NCI-H2081 treated with DMSO at 0.1 percent for 48 hours (cell line): ENCODE data around the gene LIME1.

Source experiments
- DNase-seq: peaks from one replicate; lab custom pipeline; 2025; lab: John Stamatoyannopoulos, UW

LIME1 gene

DNA sequence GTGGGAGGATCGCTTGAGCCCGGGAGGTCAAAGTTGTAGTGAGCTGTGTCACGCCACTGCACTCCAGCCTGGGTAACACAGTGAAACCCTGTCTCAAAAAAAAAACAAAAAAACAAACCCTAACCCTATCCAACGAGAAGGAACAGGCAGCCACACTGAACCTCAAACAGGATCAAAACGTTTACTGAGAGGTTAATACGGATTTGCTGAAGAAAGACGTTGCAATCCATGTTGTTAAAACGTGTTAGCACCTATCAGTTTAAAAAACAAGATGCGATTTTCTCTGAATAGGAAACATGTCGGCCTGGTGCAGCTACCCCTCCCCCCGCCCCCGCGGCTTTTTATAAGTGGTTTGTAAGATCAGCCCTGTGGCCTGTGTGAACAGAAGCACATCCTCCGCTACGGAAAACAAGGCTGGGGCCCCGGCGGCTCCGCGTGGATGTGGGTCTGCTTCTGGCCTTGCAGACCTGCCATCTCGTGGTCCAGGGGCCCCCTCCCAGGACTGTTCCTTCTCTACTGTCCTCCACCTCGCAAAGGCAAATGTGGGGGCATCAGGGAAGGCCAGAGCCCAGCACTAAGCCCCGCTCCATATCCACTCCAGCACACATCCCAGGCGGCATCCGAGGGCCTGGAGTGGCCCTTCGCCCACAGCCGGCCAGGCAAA, 14.5 kb downstream of the LIME1 start:
- no peak for DNase-seq

DNA sequence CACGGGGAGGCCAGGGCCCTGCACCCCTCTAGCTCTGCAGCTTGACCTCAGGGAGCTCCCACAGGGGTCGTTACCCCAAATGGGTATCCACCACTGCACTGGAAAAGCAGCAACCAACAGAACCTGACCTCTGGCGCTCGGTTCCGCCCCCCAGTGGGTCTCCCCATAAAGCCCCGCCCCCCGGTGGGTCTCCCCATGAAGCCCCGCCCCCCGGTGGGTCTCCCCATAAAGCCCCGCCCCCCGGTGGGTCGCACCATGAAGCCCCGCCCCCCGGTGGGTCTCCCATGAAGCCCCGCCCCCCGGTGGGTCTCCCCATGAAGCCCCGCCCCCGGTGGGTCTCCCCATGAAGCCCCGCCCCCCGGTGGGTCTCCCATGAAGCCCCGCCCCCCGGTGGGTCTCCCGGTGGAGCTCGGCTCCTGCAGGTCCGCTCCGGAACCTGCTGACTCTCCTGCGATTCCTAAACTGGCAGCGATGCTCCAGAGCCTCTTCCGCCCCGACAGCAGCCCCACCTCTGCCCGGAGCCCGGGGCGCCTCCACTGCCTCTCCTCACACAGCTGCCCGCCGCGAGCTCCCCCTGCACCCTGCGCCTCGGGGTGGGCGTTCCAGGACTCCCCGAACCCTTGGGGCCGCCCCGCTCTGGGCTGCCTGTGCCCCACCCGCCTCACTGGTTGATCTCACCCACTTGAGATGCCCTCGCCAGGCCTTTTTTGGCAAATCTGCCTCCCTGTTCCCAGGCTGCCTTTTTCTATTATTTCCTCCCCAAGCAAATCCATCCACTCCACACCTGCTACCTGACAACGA, 15.2 kb downstream of the LIME1 start:
- DNase-seq = no peak

DNA sequence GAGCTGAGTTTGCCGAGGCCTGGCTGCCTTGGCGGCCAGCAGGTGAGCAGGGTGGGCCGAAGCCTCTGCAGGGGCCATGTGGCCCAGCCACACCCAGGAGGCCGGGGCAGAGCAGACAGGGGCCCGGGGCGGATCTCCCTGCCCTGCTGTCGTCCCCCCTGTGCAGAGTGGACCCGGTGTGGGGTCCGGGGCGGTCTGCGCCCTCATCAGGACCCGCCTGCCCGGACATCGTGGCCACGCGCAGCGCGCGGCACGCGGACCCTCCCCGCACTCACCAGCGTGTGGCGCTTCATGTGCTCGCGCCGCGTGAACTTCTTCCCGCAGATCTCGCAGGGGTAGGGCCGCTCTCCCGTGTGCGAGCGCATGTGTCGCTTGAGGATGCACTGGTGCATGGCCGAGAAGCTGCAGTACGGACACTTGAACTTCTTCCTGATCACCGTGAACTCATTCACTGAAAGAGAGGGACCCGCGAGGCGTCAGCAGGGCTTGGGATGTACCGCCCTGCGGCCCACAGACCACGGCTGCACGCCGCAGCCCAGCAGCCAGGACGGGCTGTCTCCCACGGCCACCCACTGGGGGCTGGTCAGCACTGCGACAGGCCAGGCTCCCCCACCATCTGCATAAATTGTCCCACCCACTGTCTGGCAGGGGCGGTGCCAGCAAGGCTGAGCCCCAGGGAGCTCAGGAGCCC, 16.1 kb downstream of the LIME1 start:
- DNase-seq = no peak

DNA sequence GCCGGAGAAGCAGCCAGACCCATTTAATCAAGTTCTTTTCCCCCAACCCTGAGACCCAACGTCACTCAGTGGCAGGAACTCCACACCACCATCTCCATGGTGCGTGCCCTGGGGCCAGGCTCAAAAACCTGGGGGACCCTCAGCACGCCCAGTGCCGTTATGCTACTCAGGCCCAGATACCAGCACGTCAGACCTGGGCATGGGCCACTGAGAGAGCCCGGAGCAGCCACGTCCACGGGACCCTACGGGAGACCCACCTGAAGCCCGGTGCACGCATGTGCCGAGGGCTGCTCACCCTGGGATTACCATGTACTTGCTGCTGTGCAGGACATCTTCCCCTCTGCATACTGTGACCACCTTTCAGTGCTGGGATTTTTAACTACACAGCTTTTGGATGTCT, 16.9 kb downstream of the LIME1 start:
- no peak for DNase-seq

DNA sequence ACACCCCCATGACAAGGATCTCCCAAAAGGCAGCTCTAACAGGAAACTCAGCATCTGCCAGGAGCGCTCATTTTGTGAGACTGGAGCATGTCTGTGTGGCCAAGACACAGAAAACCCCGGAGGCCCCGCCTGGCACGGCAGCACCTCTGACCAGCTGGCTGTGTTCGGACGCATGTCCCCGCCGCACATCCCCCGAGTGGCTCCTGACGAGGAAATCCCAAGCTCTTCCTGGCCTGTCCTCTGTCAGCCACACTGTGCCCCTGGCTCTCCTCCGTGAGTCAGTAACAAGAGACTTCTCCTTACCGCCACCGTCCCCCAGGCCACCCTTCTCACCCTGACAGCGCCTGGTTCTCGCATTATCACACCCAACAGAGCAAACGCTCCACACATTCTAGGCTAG, 17.5 kb downstream of the LIME1 start:
- no peak for DNase-seq

DNA sequence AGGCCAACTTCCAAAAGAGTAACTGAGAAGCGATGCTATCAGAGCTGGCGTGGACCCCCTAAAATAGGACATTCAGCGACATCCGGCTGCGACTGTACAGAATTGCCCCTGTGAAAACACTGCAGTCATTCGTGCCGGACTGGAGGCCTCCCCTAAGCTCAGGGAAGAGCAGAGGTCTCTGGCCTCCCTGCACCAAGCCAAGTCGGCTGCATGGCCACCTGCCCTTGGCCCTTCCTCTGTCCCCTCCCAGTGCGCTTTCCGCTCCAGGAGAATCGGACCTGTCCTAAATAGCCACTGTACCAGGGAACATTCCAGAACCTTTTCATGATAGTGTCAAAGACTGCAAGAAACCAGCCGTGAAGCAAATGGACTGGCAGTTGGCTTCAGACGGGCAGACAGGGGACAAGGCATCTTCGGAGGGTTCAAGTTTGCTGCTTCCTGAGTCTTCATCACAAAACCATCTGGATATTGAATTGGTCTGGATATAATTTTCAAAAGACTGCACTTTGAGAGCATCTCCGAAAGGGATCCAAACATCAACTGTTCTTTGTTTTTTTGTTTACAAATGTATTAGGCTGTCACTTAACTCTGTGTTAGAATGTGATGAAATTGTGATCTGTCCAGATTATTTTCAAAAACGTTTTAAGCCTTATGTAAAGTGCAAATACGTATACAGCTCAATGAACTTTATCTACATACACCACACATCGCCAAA, 19.6 kb downstream of the LIME1 start:
- no peak for DNase-seq

DNA sequence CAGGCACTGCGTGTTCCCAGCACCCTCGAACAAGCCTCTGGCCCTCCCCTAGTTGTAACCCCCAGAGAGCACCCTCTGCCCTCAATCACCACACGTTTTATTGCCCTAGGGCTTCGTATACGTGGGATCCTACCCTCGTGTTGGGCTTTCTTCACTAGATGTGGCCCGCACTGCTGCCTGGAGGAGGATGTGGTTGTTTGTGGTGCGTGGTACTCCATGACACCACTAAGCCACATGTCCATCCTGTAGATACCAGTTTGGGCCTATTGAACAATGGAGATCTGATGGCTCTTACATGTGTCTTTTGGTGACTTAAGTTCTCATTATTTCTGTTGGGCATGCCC, 20.2 kb downstream of the LIME1 start:
- DNase-seq = no peak

DNA sequence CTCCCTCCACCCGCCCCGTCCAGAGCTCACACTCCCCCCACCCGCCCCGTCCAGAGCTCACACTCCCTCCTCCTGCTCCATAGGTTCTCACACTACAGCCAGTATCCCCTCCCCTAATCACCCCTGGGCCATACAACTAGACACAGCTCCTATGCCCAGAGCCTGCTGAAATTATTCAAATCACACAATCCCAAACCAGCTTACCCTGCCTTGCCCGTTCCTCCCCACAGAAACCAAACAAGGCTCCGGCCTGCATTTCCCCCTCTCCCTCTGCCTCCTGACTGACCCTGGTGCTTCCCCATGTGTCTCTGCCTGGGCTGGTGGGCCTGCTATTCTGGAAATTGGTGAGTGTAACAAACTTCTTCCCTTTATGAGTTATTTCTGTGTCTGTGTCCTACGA, 21.7 kb downstream of the LIME1 start:
- DNase-seq = no peak

DNA sequence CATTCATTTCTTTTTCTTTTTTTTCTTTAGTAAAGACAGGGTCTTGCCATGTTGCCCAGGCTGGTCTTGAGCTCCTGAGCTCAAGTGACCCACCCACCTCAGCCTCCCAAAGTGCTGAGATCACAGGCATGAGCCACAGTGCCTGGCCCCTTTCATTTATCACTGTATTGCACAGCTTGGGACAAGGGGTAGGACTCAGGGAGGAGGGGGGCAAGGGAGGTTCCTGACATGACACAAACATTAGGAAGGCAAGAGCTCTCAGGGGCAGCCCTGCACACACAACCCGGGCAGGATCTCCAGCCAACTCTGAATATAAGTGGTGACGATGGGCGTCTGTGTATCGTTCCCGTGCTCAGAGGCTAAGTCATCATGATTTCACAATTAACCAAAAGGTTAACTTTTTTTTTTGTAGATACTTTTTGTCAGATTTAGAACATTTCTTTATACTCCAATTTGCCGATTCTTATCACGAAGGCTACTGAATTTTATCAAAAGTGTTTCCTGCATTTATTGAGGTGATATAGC, 23.0 kb downstream of the LIME1 start:
- DNase-seq = no peak

DNA sequence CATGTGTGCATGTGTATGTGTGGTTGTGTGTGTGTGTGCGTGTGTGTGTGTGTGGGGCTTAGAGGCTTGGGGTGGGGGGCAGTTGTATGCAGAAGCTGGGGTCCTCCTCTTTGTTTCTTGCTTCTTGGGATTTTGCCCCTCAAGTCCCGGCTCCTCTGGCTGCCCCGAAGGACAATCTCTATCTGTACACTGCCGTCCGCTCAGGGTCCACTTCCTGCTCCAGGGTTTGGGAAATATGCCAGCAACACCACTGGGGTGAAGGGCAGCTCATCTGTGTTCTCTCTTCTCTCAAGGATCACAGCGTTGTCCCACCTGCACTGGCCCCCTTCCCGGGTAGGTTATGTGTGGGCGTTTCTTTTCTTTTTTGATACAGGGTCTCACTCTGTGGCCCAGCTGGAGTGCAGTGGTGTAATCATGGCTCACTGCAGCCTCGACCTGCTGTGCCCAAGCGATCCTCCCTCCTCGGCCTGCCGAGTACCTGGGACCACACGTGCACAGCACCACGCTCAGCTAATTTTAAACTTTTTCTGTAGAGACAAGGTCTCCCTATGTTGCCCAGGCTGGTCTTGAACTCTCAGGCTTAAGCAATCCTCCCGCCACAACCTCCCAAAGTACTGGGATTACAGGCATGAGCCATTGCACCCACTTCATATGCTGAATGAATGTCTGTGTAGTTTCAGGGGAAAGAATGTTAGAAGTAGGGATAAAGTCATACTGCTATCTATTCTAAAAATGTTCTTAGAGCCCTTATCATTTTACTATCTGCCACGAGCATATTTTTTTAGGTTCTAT, 28.8 kb downstream of the LIME1 start:
- DNase-seq = no peak

DNA sequence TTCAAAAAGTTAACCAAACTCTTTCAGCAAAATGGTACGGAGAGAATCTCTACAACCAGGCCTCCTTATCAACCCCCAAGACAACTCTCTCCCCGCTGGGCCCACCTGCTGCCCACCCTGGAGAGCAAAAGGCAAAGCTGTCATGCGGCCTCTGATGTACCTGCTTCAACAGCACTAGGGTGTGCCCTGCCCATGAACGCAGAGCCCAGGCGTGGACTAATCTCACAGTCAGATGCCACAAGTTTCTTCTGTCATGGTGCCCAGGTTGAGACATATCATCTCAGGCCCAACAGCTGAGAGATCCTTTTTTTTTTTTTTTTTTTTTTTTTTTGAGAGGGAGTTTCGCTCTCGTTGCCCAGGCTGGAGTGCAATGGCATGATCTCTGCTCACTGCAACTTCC, 29.4 kb downstream of the LIME1 start:
- no peak for DNase-seq

DNA sequence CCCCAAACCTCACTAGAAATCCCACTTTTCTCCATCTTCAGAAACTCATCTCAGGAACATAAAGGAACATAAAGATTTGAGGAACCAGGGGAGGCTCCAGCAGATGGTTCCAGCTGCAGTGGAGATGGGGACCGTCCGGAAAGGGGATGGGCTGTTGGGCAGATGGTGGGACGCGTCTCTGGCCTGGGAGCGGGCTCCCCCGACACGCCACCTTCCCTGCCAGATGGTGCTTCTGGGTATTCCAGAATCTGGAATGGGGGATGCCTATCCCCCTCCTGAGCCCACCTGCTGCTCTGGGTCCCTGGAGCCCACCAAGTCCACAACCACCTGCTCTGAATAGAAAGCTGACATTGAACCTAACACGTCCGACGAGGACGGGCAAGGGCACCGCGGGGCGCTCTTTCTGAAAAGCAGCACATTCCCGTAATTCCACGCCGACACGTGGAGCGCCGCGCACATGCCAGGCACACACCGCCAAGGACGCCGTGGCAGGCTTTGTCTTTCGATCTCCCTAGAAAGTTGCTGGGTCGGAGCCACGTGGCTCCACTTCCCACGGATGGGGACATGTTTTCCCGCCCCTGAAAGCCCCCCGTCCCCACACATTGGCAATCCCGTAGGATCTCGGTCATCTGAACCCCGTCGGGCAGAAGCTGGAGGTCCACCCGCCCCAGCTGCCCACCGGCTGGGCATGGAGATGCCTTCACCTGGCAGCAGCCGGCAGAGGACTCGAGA, 30.4 kb downstream of the LIME1 start:
- no peak for DNase-seq

DNA sequence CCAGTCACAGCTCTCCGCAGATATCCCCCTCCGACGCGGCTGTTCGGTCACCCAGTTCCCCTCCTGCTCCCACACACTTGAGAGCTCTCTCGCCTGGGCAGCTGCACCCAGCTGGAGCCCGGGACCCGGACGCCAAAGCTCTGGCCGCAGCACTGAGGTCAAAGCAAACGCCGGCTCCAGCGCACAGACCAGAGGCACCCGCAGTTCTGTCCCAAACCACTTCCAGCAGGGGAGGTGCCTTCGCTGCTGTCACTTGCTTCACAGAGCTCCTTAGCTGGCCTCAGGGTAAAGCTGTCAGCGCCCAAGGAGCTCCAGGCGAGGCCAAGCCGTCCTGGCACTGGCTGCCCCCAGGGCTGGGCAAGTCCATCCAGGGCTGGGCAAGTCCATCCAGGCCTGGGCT, 31.0 kb downstream of the LIME1 start:
- DNase-seq = no peak

DNA sequence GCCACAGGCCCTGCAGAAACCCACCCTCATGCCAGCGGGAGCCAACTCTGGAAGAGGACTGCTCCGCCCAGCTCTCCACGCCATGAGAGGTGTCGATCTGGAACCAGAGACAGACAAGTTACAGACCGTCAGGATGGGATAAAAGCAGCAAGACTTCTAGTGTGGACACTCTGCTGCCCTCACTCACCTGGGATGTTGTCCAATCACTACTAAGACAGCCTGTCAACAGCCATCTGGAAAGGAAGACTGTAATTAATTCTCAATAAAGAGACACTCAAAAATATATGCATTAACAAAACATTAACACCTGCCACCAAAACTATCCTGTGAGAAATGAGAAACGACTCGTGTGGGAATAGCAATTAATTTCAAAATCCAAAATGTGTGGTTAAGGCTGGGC, 31.4 kb downstream of the LIME1 start:
- DNase-seq = no peak

DNA sequence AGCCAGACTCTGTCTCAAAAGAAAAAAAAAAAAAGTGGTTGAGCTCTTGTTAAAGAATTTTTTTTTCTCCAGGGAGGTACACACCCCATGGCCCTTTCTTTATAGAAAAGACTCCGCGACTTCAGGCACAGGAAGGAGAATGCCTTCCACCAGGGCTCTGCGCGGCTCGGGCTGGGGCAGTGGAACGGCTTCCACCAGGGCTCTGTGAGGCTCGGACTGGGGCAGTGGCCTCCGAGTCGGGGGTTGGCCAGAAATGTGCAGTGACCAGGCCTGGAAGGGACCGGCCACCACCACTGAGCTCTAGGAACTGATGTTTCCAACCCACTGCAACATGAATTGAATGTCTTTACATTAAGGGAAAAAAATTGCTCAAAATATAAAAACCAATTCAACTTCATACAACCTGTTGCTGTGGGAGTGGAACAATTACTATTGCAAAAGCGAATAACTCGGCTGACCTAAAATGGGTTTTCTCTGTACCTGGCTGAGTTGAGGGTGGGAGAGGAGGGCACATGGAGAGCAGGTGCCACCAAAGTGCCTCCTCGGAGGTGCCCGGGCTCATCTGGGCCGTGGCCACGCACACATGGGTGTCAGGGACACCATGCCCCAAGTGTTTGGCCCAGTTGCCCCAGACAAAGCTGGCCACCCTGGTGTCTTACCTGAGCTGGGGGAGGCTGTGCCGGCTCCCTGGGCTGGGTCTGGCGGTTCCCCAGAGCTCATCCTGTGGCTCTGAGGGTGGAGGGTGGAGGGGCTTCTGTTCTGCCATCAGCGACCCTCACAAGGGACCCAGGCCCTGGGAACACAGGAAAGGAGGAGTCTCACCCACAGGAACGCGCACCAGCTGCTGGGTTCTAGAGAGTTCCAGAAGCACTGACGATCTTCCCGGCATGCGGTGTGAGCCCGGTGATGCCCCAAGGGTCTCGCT, 32.4 kb downstream of the LIME1 start:
- DNase-seq = no peak

DNA sequence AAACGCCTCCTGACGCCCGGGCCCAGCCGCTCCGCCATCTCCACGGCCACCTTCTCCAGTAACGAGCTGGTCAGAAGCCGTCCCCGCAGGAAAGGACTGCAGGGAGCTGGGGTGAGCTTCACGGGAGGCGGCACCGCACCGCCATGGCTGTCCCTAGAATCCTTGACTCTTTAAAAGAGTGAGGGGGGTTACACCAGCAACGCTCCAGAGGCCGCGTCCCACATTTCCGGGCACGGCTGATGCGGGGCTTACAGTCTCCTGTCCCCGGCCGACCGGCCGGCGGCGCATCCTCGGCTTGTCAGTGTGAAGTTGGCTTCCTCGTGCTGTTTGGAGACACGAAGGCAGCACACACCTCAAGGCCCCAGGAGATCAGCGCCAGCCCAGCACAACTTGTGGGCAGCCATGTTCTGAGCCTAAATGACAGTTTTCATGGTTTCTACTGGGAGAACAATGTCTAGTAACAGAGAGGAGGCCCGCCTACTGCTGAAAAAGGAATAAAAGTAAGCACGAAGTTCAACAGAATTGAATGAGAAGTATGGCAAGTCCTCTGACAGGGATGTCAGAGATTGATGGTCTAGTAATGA, 33.5 kb downstream of the LIME1 start:
- DNase-seq = no peak

DNA sequence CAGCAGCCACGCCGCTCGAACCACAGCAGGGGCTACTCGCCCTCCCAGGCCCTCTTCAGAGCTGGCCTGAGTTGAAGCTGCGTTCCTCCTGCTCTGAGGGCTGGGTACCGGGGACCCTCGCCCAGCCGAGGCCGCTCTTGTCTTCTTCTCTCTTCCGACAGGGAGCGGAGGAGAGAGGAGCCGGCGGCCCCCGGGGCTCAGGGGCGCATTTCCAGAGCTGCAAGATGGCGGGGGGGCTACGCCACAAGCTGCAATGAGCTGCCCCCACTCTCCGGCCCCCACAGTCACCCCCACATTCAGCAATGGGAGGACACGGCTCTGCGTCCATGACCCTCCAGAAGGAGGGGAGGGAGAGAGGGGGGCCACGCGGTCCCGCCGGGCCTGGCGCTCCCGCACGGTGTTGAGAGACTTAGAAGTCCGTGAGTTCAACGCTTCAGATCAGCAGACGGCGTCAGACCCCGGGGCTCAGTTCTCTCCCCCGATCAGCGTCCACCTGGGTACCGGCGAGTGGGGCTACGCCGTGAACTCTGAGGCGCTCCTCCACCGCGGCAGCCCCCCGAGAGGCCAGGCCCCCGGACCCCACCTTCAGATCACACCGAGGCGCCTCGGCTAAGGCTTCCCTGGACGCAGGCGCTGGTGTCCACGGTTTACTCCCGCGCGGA, 34.7 kb downstream of the LIME1 start:
- DNase-seq = no peak

DNA sequence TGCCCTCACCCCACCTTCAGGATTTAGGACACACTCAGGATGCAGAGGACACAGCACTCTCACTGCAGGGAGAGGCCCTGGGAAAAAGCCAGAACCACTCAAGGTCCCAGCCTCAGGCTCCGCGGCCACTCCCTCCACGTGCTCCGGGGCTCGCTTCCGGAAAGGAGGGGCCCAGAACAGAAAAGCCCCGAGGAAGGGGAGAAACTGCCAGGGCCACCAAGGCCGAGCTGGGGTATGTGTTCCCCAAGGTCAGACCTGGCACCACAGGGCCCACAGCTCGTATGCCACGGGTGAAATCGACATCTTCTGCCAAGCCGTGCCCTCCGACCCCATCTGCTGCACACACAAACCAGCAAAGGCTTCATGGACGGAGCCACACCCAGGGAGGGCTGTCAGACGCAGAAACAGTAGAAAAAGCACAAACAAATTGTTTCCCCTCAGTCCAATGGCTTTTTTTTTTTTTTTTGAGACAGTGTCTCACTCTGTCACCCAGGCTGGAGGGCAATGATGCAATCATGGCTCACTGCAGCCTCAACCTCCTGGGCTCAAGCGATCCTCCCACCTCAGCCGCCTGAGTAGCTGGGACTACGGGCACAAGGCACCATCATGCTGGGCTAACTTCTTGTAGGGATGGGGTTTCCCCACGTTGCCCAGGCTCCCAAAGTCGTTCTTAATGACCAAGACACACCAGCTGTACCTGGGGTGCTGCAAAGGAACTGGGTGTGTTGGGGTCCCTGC, 36.5 kb downstream of the LIME1 start:
- no peak for DNase-seq
